K562 (cell line): ENCODE measurements around the gene ABHD8. TPM values are rescaled to one million over a fixed set of nuclear protein-coding genes. Genes with fewer than 3 reads are reported as not detected.

Experiments used
- CREB3 ChIP-seq: fragments of 450-650 bp; conservative IDR thresholded peaks from 2 replicates; pipeline ENCODE4 v1.6.1; 2016; ENCODE audit warnings: missing genetic modification characterization, low read depth, mild to moderate bottlenecking, missing compliant biosample characterization, moderate library complexity
- DMBX1 ChIP-seq: fragments of 250-450 bp; sonication (Bioruptor Pico); IDR thresholded peaks from 2 replicates; pipeline ENCODE4 v1.8.0; 2022; ENCODE audit warnings: inconsistent platforms, mild to moderate bottlenecking, moderate library complexity, borderline replicate concordance
- HDAC8 ChIP-seq: fragments of 450-650 bp; IDR thresholded peaks from 2 replicates; pipeline ENCODE4 v1.6.1; 2016; ENCODE audit warnings: mild to moderate bottlenecking, missing genetic modification characterization, moderate library complexity, missing compliant biosample characterization
- HMG20B ChIP-seq: fragments of 250-450 bp; sonication (Bioruptor Pico); IDR thresholded peaks from 2 replicates; pipeline ENCODE4 v1.5.0; 2021; ENCODE audit warnings: mild to moderate bottlenecking
- MAFK ChIP-seq: IDR thresholded peaks from 2 replicates; pipeline ENCODE4 v1.6.1; 2011; ENCODE audit warnings: low read length, improper control_type of control experiment
- PML ChIP-seq: IDR thresholded peaks from 2 replicates; pipeline ENCODE4 v1.6.1; 2012; ENCODE audit warnings: low read length, inconsistent platforms
- POLR2G ChIP-seq: fragments of 200-400 bp; formaldehyde crosslinking; IDR thresholded peaks from 2 replicates; pipeline ENCODE4 v1.6.1; 2017; ENCODE audit warnings: low read depth, mild to moderate bottlenecking, antibody characterized with exemption, low read length, moderate library complexity
- SNIP1 ChIP-seq: fragments of 450-650 bp; IDR thresholded peaks from 2 replicates; pipeline ENCODE4 v1.7.1; 2017; ENCODE audit warnings: low read depth, mild to moderate bottlenecking
- TAF7 ChIP-seq: fragments of 450-650 bp; IDR thresholded peaks from 2 replicates; pipeline ENCODE4 v1.6.1; 2016; ENCODE audit warnings: missing genetic modification characterization, missing compliant biosample characterization
- ZC3H11A ChIP-seq: IDR thresholded peaks from 2 replicates; pipeline ENCODE4 v1.6.1; 2012; ENCODE audit warnings: low read depth, low read length, improper control_type of control experiment
- ZNF12 ChIP-seq: sonication (generic); formaldehyde crosslinking; IDR thresholded peaks from 2 replicates; pipeline ENCODE4 v1.4.0; 2020; ENCODE audit warnings: mild to moderate bottlenecking, missing genetic modification reagents
- ZNF124 ChIP-seq: sonication (generic); formaldehyde crosslinking; IDR thresholded peaks from 2 replicates; pipeline ENCODE4 v1.8.1; 2022; ENCODE audit warnings: missing genetic modification reagents
- ZNF224 ChIP-seq: sonication (generic); formaldehyde crosslinking; IDR thresholded peaks from 2 replicates; pipeline ENCODE4 v1.8.0; 2022; ENCODE audit warnings: mild to moderate bottlenecking, missing genetic modification reagents
- polyA plus RNA-seq, 8 experiments: library from polyadenylated mRNA; depleted of rRNA in 4 of 8; stranded (reverse) in 5 of 8; unstranded in 3 of 8; fragments of >200 nt; fragmentation: Nextera tagmentation in 2 of 8; fragmentation: Illumina TruSeq in 1 of 8; extraction: Ambion mirVana in 2 of 8; extraction: Trizol in 1 of 8; gene quantifications; 2 replicates each; pipeline versions ENCODE4 v1.2.1 to v1.2.3, GENCODE V29; 2011 to 2014; ENCODE audit warnings: inconsistent platforms in 1 of 8, missing spikeins in 1 of 8
- total RNA-seq, 7 experiments: library from RNA; depleted of rRNA in 6 of 7; stranded (reverse); fragments of >200 nt in 6 of 7; fragmentation: Illumina TruSeq in 2 of 7; extraction: Trizol in 2 of 7; gene quantifications; 2 replicates each; pipeline versions ENCODE4 v1.2.1 to v1.2.3, GENCODE V29; 2011 to 2021; ENCODE audit warnings: low replicate concordance in 1 of 7
- TF ChIP-seq, protein P1 (sequence below): fragments of 200-400 bp; formaldehyde crosslinking; IDR thresholded peaks from 2 replicates; pipeline ENCODE4 v1.6.1; 2017; ENCODE audit warnings: mild to moderate bottlenecking, low read depth, low read length, moderate library complexity
- TF ChIP-seq, protein P2 (sequence below): sonication (generic); formaldehyde crosslinking; IDR thresholded peaks from 2 replicates; pipeline ENCODE4 v1.8.0; 2023; ENCODE audit warnings: missing genetic modification reagents, mild to moderate bottlenecking, borderline replicate concordance
- TF ChIP-seq, protein P3 (sequence below): IDR thresholded peaks from 2 replicates; pipeline ENCODE4 v1.6.1; 2011; ENCODE audit warnings: borderline replicate concordance, low read depth, mild to moderate bottlenecking, moderate library complexity, low read length; ENCODE audit not compliant: insufficient read depth, poor library complexity, severe bottlenecking

ABHD8 gene
- total and polyA plus RNA-seq, 9 of the 15 experiments (the other 6 are each of a cell fraction or from before 2014, with no cell fraction given), result 0.04 to 6.6 (median 2.0) TPM; not detected in 1

- TF ChIP-seq, protein P1, sequence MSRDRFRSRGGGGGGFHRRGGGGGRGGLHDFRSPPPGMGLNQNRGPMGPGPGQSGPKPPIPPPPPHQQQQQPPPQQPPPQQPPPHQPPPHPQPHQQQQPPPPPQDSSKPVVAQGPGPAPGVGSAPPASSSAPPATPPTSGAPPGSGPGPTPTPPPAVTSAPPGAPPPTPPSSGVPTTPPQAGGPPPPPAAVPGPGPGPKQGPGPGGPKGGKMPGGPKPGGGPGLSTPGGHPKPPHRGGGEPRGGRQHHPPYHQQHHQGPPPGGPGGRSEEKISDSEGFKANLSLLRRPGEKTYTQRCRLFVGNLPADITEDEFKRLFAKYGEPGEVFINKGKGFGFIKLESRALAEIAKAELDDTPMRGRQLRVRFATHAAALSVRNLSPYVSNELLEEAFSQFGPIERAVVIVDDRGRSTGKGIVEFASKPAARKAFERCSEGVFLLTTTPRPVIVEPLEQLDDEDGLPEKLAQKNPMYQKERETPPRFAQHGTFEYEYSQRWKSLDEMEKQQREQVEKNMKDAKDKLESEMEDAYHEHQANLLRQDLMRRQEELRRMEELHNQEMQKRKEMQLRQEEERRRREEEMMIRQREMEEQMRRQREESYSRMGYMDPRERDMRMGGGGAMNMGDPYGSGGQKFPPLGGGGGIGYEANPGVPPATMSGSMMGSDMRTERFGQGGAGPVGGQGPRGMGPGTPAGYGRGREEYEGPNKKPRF, result no peak
- TF ChIP-seq, protein P2, sequence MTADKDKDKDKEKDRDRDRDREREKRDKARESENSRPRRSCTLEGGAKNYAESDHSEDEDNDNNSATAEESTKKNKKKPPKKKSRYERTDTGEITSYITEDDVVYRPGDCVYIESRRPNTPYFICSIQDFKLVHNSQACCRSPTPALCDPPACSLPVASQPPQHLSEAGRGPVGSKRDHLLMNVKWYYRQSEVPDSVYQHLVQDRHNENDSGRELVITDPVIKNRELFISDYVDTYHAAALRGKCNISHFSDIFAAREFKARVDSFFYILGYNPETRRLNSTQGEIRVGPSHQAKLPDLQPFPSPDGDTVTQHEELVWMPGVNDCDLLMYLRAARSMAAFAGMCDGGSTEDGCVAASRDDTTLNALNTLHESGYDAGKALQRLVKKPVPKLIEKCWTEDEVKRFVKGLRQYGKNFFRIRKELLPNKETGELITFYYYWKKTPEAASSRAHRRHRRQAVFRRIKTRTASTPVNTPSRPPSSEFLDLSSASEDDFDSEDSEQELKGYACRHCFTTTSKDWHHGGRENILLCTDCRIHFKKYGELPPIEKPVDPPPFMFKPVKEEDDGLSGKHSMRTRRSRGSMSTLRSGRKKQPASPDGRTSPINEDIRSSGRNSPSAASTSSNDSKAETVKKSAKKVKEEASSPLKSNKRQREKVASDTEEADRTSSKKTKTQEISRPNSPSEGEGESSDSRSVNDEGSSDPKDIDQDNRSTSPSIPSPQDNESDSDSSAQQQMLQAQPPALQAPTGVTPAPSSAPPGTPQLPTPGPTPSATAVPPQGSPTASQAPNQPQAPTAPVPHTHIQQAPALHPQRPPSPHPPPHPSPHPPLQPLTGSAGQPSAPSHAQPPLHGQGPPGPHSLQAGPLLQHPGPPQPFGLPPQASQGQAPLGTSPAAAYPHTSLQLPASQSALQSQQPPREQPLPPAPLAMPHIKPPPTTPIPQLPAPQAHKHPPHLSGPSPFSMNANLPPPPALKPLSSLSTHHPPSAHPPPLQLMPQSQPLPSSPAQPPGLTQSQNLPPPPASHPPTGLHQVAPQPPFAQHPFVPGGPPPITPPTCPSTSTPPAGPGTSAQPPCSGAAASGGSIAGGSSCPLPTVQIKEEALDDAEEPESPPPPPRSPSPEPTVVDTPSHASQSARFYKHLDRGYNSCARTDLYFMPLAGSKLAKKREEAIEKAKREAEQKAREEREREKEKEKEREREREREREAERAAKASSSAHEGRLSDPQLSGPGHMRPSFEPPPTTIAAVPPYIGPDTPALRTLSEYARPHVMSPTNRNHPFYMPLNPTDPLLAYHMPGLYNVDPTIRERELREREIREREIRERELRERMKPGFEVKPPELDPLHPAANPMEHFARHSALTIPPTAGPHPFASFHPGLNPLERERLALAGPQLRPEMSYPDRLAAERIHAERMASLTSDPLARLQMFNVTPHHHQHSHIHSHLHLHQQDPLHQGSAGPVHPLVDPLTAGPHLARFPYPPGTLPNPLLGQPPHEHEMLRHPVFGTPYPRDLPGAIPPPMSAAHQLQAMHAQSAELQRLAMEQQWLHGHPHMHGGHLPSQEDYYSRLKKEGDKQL (CRISPR knock-in tag), result no peak
- TF ChIP-seq ZNF12 (peak; percentile 71), POLR2G (no peak), ZNF124 (CRISPR knock-in tag) (no peak), MAFK (no peak; the same call in none of the 2 replicates), HDAC8 (tag) (no peak), SNIP1 (no peak), HMG20B (no peak), ZC3H11A (no peak), DMBX1 (CRISPR knock-in tag) (0 out of 2 replicates have a peak, but pooled peaks have one; percentile 39), ZNF224 (CRISPR knock-in tag) (no peak), TAF7 (tag) (no peak), CREB3 (tag) (no peak), PML (no peak)
- TF ChIP-seq, protein P3, sequence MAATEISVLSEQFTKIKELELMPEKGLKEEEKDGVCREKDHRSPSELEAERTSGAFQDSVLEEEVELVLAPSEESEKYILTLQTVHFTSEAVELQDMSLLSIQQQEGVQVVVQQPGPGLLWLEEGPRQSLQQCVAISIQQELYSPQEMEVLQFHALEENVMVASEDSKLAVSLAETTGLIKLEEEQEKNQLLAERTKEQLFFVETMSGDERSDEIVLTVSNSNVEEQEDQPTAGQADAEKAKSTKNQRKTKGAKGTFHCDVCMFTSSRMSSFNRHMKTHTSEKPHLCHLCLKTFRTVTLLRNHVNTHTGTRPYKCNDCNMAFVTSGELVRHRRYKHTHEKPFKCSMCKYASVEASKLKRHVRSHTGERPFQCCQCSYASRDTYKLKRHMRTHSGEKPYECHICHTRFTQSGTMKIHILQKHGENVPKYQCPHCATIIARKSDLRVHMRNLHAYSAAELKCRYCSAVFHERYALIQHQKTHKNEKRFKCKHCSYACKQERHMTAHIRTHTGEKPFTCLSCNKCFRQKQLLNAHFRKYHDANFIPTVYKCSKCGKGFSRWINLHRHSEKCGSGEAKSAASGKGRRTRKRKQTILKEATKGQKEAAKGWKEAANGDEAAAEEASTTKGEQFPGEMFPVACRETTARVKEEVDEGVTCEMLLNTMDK, result peak; percentile 49
Observed at GRCh38 chr19:17333611-17334413, 30.6 kb upstream of the ABHD8 start (continued).
